Neural progenitor cell (in vitro differentiated cells): ENCODE data around the gene C19orf25. TPM values are rescaled to one million over a fixed set of nuclear protein-coding genes. Genes with fewer than 3 reads are reported as not detected.

Source experiments
- DNase-seq: peaks from one replicate; pipeline ENCODE4 v3.0.0-alpha.2; 2016; ENCODE audit warnings: low spot score
- H2AFZ ChIP-seq: fragments of 200-600 bp; sonication (generic); replicated peaks from 2 replicates; pipeline ENCODE4 v1.6.1; 2016; ENCODE audit warnings: antibody characterized with exemption
- H3F3A ChIP-seq: fragments of 200-600 bp; sonication (generic); 2 replicates; pipeline ENCODE4 v1.6.1; 2016; ENCODE audit warnings: antibody characterized with exemption, low read depth
- H3K27ac ChIP-seq: fragments of 200-600 bp; sonication (generic); 2 replicates; pipeline ENCODE4 v1.5.1; 2016; ENCODE audit warnings: mild to moderate bottlenecking
- H3K27me3 ChIP-seq: fragments of 200-600 bp; sonication (generic); 2 replicates; pipeline ENCODE4 v1.6.1; 2016; ENCODE audit warnings: mild to moderate bottlenecking, moderate library complexity
- H3K36me3 ChIP-seq: fragments of 200-600 bp; sonication (generic); 2 replicates; pipeline ENCODE4 v1.5.1; 2016
- H3K4me1 ChIP-seq: fragments of 200-600 bp; sonication (generic); 2 replicates; pipeline ENCODE4 v1.6.1; 2016; ENCODE audit warnings: mixed run types
- H3K4me2 ChIP-seq: fragments of 200-600 bp; sonication (generic); 2 replicates; pipeline ENCODE4 v1.6.1; 2016
- H3K4me3 ChIP-seq: fragments of 200-600 bp; sonication (generic); 2 replicates; pipeline ENCODE4 v1.5.1; 2016
- H3K79me2 ChIP-seq: fragments of 200-600 bp; sonication (generic); 2 replicates; pipeline ENCODE4 v1.6.1; 2016; ENCODE audit warnings: low read depth
- H3K9ac ChIP-seq: fragments of 200-600 bp; sonication (generic); 2 replicates; pipeline ENCODE4 v1.6.1; 2016
- H3K9me3 ChIP-seq: fragments of 200-600 bp; sonication (generic); 2 replicates; pipeline ENCODE4 v1.5.1; 2016; ENCODE audit warnings: low read depth
- H4K20me1 ChIP-seq: fragments of 200-600 bp; sonication (generic); 2 replicates; pipeline ENCODE4 v1.6.1; 2016; ENCODE audit warnings: low read depth
- H3K27ac Mint-ChIP-seq: 3 replicates; pipeline ENCODE4 v1.8.0; 2021; ENCODE audit warnings: mixed read lengths
- H3K27me3 Mint-ChIP-seq: 2 replicates; pipeline ENCODE4 v1.8.0; 2022; ENCODE audit warnings: low read depth, mild to moderate bottlenecking, inconsistent platforms, moderate library complexity, mixed read lengths; ENCODE audit not compliant: insufficient read depth
- H3K36me3 Mint-ChIP-seq: 3 replicates; pipeline ENCODE4 v1.8.0; 2021; ENCODE audit warnings: mixed read lengths
- H3K4me1 Mint-ChIP-seq: 3 replicates; pipeline ENCODE4 v1.8.0; 2021; ENCODE audit warnings: mixed read lengths
- H3K4me3 Mint-ChIP-seq: 3 replicates; pipeline ENCODE4 v1.8.0; 2021; ENCODE audit warnings: mild to moderate bottlenecking, moderate library complexity, mixed read lengths
- H3K9me3 Mint-ChIP-seq: 3 replicates; pipeline ENCODE4 v1.8.0; 2020; ENCODE audit warnings: mixed read lengths
- EZH2 ChIP-seq: fragments of 200-600 bp; sonication (generic); IDR thresholded peaks from 2 replicates; pipeline ENCODE4 v1.6.1; 2017; ENCODE audit warnings: antibody characterized with exemption, mild to moderate bottlenecking, moderate library complexity
- EZH2phosphoT487 ChIP-seq: fragments of 200-600 bp; sonication (generic); IDR thresholded peaks from 2 replicates; pipeline ENCODE4 v1.6.1; 2017; ENCODE audit warnings: antibody characterized with exemption
- total RNA-seq: library from RNA; depleted of rRNA; stranded (reverse); fragments of >200 nt; gene quantifications from 2 replicates; pipeline ENCODE4 v1.2.3, GENCODE V29; 2015; ENCODE audit warnings: low replicate concordance
- TF ChIP-seq, protein P1 (sequence below): fragments of 200-600 bp; sonication (generic); IDR thresholded peaks from 2 replicates; pipeline ENCODE4 v1.5.1; 2017; ENCODE audit warnings: antibody characterized with exemption, mild to moderate bottlenecking

C19orf25 gene
- total RNA-seq, 1 donor from 2014 or later = 14.4 TPM

GRCh38 chr19:1433119-1434039 lies 45.6 kb downstream of the C19orf25 start:
- peaks cover 5% of the 10 kb centered on the region for H3K27me3 Mint-ChIP-seq
- H3K27ac ChIP-seq = no peak overlapping the region
- H3K36me3 ChIP-seq = no peaks in the 10 kb centered on the region
- peaks cover 10% of the 10 kb centered on the region for H3K36me3 Mint-ChIP-seq
- no peaks in the 10 kb centered on the region for H3K27me3 ChIP-seq
- DNase-seq = no peak
- no peak overlapping the region for H3K4me3 Mint-ChIP-seq
- H3K4me1 Mint-ChIP-seq = peaks cover 8% of the 10 kb centered on the region
- no peak overlapping the region for H3K9ac ChIP-seq
- H2AFZ ChIP-seq = no peak overlapping the region
- no peak overlapping the region for H3K4me3 ChIP-seq
- peaks cover 55% of the 10 kb centered on the region for H4K20me1 ChIP-seq
- no peaks in the 10 kb centered on the region for H3K4me1 ChIP-seq
- peaks cover 33% of the 10 kb centered on the region for H3F3A ChIP-seq
- no peaks in the 10 kb centered on the region for H3K9me3 ChIP-seq
- peaks cover 2% of the 10 kb centered on the region for H3K79me2 ChIP-seq
- no peaks in the 10 kb centered on the region for H3K9me3 Mint-ChIP-seq
- TF ChIP-seq EZH2phosphoT487 = no peak
- TF ChIP-seq, protein P1, sequence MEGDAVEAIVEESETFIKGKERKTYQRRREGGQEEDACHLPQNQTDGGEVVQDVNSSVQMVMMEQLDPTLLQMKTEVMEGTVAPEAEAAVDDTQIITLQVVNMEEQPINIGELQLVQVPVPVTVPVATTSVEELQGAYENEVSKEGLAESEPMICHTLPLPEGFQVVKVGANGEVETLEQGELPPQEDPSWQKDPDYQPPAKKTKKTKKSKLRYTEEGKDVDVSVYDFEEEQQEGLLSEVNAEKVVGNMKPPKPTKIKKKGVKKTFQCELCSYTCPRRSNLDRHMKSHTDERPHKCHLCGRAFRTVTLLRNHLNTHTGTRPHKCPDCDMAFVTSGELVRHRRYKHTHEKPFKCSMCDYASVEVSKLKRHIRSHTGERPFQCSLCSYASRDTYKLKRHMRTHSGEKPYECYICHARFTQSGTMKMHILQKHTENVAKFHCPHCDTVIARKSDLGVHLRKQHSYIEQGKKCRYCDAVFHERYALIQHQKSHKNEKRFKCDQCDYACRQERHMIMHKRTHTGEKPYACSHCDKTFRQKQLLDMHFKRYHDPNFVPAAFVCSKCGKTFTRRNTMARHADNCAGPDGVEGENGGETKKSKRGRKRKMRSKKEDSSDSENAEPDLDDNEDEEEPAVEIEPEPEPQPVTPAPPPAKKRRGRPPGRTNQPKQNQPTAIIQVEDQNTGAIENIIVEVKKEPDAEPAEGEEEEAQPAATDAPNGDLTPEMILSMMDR = no peak
- no peak for TF ChIP-seq EZH2
- no peak overlapping the region for H3K4me2 ChIP-seq
- no peak overlapping the region for H3K27ac Mint-ChIP-seq

GRCh38 chr19:1432507-1432887 lies 46.5 kb downstream of the C19orf25 start:
- no peak overlapping the region for H3K27ac Mint-ChIP-seq
- Histone ChIP-seq H3F3A (peaks cover 28% of the 10 kb centered on the region), H3K36me3 (no peaks in the 10 kb centered on the region), H4K20me1 (peaks cover 63% of the 10 kb centered on the region), H3K27ac (no peak overlapping the region), H2AFZ (no peak overlapping the region), H3K79me2 (no peaks in the 10 kb centered on the region), H3K4me2 (no peak overlapping the region), H3K4me3 (no peak overlapping the region), H3K27me3 (no peaks in the 10 kb centered on the region), H3K9ac (no peak overlapping the region), H3K4me1 (no peaks in the 10 kb centered on the region), H3K9me3 (no peaks in the 10 kb centered on the region)
- H3K4me3 Mint-ChIP-seq = no peak overlapping the region
- H3K9me3 Mint-ChIP-seq = no peaks in the 10 kb centered on the region
- peaks cover 11% of the 10 kb centered on the region for H3K4me1 Mint-ChIP-seq
- TF ChIP-seq EZH2 (no peak), EZH2phosphoT487 (no peak)
- TF ChIP-seq, protein P1 = no peak
- peaks cover 10% of the 10 kb centered on the region for H3K36me3 Mint-ChIP-seq
- peaks cover 5% of the 10 kb centered on the region for H3K27me3 Mint-ChIP-seq
- no peak for DNase-seq

GRCh38 chr19:1431759-1432506 lies 47.1 kb downstream of the C19orf25 start:
- H2AFZ ChIP-seq = no peak overlapping the region
- H3K9me3 ChIP-seq = no peaks in the 10 kb centered on the region
- DNase-seq = no peak
- TF ChIP-seq, protein P1 = no peak
- no peak overlapping the region for H3K27ac ChIP-seq
- H3K4me2 ChIP-seq = no peak overlapping the region
- H3K36me3 ChIP-seq = no peaks in the 10 kb centered on the region
- no peak overlapping the region for H3K4me3 Mint-ChIP-seq
- peaks cover 10% of the 10 kb centered on the region for H3K36me3 Mint-ChIP-seq
- H3K9ac ChIP-seq = no peak overlapping the region
- peaks cover 5% of the 10 kb centered on the region for H3K27me3 Mint-ChIP-seq
- peaks cover 22% of the 10 kb centered on the region for H3F3A ChIP-seq
- no peak overlapping the region for H3K4me3 ChIP-seq
- peaks cover 69% of the 10 kb centered on the region for H4K20me1 ChIP-seq
- H3K27me3 ChIP-seq = no peaks in the 10 kb centered on the region
- H3K9me3 Mint-ChIP-seq = no peaks in the 10 kb centered on the region
- no peak overlapping the region for H3K27ac Mint-ChIP-seq
- peaks cover 14% of the 10 kb centered on the region for H3K4me1 Mint-ChIP-seq
- no peaks in the 10 kb centered on the region for H3K4me1 ChIP-seq
- H3K79me2 ChIP-seq = peaks cover 3% of the 10 kb centered on the region
